ENCODE data around the gene LYSMD3. TPM values are rescaled to one million over a fixed set of nuclear protein-coding genes. Genes with fewer than 3 reads are reported as not detected.

LYSMD3 gene
- total and polyA plus RNA-seq, 10 of the 15 experiments (the other 5 are each of a cell fraction or from before 2014, with no cell fraction given) = 3.9 to 22.5 (median 12.6) TPM

DNA sequence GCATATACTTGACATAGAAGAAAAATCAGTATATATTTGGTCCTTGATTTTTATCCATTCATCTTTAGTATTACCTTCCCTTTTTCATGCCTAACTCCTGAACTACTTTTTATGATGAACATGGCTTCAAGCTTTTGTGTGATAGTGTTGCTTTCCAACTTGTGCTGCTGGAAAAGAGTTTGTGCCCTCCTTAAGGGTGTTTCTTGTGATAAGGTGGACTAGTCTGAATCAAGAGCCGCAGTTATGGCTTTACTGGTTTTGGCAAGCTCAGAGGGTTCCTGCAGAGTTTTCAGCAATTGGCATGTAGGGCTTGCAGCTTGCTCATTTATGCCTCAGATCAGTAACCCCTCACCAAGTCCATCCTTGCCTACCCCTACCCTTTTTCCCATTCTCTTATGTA, 34.2 kb downstream of the LYSMD3 start:
- RAD21 ChIA-PET (ENCODE audit: unreplicated experiment) = no interaction called here
- H3K36me3 ChIP-seq (ENCODE audit: control insufficient read depth in 2 of 2, insufficient read depth in 2 of 2, low read length in 1 of 2) = no peaks in the 10 kb centered on the region
- H3K9ac ChIP-seq (ENCODE audit: control insufficient read depth, insufficient read depth, low read length) = no peak overlapping the region
- H3K4me2 ChIP-seq (ENCODE audit: control insufficient read depth, insufficient read depth) = no peak overlapping the region
- TF ChIP-seq ZNF274 (IDR thresholded peaks at IDR 0.05; ENCODE audit: insufficient read depth, insufficient read length) (no peak), RAD21 (IDR thresholded peaks at IDR 0.05; ENCODE audit: insufficient read depth, low read depth, low read length) (no peak), ZNF24 (IDR thresholded peaks at IDR 0.05) (no peak), IKZF1 (conservative IDR thresholded peaks at IDR 0.05) (no peak), SMAD5 (IDR thresholded peaks at IDR 0.05; ENCODE audit: low read depth) (no peak), MAX (IDR thresholded peaks at IDR 0.05; ENCODE audit: low read depth, low read length) (no peak), HDGF (IDR thresholded peaks at IDR 0.05) (no peak), ZZZ3 (IDR thresholded peaks at IDR 0.05; ENCODE audit: control insufficient read depth, insufficient read length, low read depth) (no peak), POU2F2 (IDR thresholded peaks at IDR 0.05; ENCODE audit: borderline replicate concordance, low read depth, low read length) (no peak), CREB1 (IDR thresholded peaks at IDR 0.05; ENCODE audit: low read depth) (no peak), YY1 (IDR thresholded peaks at IDR 0.05; ENCODE audit: low read depth, low read length) (no peak), LARP7 (IDR thresholded peaks at IDR 0.05) (no peak), STAT1 (conservative IDR thresholded peaks at IDR 0.05) (no peak), ESRRA (IDR thresholded peaks at IDR 0.05; ENCODE audit: low read length) (no peak), RCOR1 (conservative IDR thresholded peaks at IDR 0.05; ENCODE audit: low read depth, low read length) (no peak), CBX3 (IDR thresholded peaks at IDR 0.05; ENCODE audit: borderline replicate concordance, low read depth) (no peak)
- SMC1A ChIA-PET (ENCODE audit: uncharacterized antibody, unreplicated experiment) = no interaction called here
- CTCF ChIA-PET = no interaction called here
- H3K4me1 ChIP-seq (ENCODE audit: control insufficient read depth, insufficient read depth, low read length) = no peaks in the 10 kb centered on the region
- H3K9me3 ChIP-seq (replicated peaks; ENCODE audit: control insufficient read depth, insufficient read depth, low read length) = no peaks in the 10 kb centered on the region; the same call in 2 of the 3 replicates
- POLR2A ChIA-PET = no interaction called here
- no peaks in the 10 kb centered on the region for H3K27me3 ChIP-seq (replicated peaks in 1 of 2; ENCODE audit: control insufficient read depth in 2 of 2, insufficient read depth in 2 of 2, low read length in 1 of 2)
- BruUV-seq (replicated peaks) = no TSS peak
- FAIRE-seq (no peak), DNase-seq (ENCODE audit: low read depth, low spot score) (no peak), ATAC-seq (no peak)
- no peak overlapping the region for H2AFZ ChIP-seq (ENCODE audit: control insufficient read depth, low read depth, low read length)
- no peaks in the 10 kb centered on the region for H4K20me1 ChIP-seq (ENCODE audit: control insufficient read depth, insufficient read depth)
- intact Hi-C loops (cut with micrococcal nuclease; ENCODE audit: unreplicated experiment) = no loop called here
- in situ Hi-C loops (cut with MboI) = no loop called here
- no peak overlapping the region for H3K27ac ChIP-seq (ENCODE audit: control insufficient read depth, insufficient read depth)
- no peak overlapping the region for H3K4me3 ChIP-seq
- 100% methylated on average over 1 of the region's 1 CpG for WGBS (ENCODE audit: insufficient coverage, insufficient replicate concordance, low lambda C conversion rate, missing lambda C conversion rate)
- no peaks in the 10 kb centered on the region for H3K79me2 ChIP-seq (ENCODE audit: control insufficient read depth, insufficient read depth, low read length)
